Activated CD8-positive, alpha-beta memory T cell treated with anti-CD3 and anti-CD28 coated beads for 4 hours (primary cell): ENCODE results near the gene ZNF568.

ENCODE experiments used
- DNase-seq, 2 donors: peaks; one replicate each; pipeline ENCODE4 v3.0.0-alpha.2; 2020; ENCODE audit warnings: low read depth in 2 of 2

Gene ZNF568

DNA sequence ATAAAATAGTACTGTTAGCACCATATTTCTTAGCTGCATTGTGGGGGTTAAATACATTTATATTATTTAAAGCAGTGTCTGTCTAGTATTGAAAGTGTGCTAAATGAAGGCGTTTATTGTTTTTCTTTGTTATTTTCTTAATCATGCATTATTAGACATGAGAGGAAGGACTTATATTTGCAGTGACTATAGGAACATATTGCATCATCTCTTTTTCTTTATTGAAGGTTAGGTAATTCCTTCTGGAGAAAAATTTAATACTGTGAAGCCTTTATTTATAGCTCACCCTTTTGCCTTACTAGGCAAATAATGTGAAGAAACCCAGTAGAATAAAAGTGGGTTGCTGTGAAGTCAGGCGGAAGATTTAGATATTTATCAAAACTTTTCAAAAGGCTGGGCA lies 83.2 kb downstream of the ZNF568 start:
- no peak for DNase-seq

DNA sequence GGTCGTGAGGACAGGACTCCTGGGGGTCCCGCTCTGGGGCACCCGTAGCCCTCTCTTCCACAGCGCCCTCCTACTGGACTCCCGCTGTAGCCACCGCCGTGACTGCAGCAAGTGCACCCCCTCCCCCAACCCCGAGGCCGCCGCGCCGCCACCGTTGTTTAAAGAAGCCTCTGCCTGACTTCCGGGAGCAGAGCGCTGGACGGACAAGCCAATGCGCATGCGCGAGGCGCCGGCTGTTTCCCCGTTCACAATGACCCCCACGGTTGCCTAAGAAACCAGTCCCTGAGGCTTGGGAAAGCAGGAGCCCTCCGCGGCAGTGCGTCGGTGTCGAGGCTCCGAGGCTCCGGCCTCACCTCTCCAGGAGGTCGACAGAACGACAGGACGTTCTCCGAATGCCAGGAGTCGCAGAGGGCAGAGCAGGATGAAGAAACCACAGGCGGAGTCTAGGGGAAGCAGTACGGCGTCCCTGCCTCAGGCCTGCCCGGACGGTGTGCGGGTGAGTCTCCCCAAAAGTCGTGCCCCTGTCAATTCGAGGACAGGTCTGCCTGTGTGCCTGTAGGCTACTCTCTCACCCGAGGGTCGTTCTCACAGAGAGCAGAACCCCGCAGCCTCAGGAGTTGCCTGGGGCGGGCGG lies 91.6 kb downstream of the ZNF568 start:
- DNase-seq: peak in 1 of 2 donors; percentile 9

DNA sequence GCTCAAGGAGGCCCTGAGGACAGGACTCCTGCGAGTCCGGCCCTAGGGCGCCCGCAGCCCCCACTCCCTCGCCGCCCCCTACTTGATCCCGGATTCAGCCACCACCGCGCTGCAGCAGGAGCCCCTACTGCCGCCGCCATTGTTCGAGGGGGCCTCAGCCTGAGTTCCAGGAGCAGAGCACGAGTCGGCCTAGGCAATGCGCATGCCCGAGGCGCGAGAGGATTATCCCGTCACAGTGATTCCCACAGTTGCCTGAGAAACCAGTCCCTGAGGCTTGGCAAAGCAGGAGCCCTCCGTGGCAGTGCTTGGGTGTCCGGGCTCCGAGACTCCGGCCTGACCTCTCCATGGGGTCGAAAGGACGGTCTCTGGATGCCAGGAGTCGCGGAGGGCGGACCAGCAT lies 93.7 kb downstream of the ZNF568 start:
- DNase-seq: no peak

DNA sequence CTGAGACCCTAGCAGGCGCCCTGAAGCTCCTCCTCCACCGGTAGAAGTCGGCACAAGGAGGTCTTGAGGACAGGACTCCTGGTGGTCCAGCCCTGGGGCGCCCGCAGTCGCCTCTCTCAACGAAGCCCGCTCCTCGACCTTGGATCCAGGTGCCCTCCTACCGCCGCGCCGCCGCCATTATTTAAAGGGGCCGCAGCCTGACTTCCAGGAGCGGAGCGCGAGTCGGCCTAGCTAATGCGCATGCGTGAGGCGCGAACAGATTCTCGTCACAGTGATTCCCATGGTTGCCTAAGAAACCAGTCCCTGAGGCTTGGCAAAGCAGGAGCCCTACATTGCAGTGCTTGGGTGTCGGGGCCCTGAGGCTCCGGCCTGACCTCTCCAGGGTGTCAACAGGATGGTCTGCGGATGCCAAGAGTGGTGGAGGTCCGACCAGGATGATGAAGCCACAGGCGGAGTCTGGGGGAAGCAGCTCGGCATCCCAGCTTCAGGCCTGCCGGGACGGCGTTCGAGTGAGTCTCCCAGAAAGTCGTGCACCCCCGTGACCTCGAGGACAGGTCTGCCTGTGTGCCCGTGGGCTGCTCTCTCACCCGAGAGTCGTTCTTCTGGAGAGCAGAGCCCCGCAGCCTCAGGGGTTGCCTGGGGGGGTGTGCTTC lies 96.1 kb downstream of the ZNF568 start:
- no peak for DNase-seq

DNA sequence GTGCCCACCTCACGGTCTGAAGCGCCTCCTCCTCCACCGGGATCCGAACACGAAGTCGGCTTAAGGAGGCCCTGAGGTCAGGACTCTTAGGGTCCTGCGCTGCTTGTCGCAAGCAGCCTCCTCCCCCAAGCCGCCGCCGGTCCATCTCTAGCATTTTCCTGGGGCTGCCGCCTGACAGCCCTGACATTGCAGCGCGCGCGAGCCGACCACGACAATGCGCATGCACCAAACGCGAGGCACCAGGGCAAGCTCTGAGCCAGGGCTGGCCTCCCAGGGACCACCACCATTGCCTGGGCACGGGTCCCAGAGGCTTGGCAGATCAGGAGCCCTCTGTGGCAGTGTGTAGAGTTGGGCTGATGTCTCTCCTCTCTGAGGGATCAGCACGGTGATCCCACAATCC lies 98.3 kb downstream of the ZNF568 start:
- DNase-seq: no peak

DNA sequence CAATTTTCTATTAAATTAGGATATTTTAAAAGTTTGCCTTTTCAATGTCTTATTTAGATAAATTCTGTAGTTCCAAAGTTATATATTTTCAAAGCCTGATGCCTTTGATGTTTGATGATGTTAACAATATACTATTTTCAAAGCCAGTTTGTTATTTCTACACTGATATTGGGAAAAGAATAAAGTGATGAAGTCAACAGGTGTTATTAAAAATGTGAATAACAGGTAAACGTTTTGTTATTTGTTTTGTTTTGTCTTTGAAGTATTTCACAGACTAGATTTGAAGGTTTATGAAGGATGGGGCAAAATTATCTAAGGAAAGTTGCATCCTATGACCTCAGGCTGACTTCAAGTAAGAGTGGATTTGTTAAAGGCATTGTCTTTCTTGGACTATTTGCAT lies 129.0 kb downstream of the ZNF568 start:
- no peak for DNase-seq
